ENCODE measurements around the gene LTO1.
"Not testable (repeated sequence)": the region's sequence is repeated elsewhere in the genome, so short reads cannot be mapped to it uniquely, and the experiment has no call there.

Gene LTO1

GRCh38 chr11:69634069-69634468 is 41.1 kb downstream of the LTO1 start:
- Mint-ChIP-seq H3K36me3 (ENCODE audit: low read depth) (no peaks in the 10 kb centered on the region), H3K9me3 (peaks cover 4% of the 10 kb centered on the region), H3K4me3 (no peak overlapping the region), H3K27me3 (peaks cover 40% of the 10 kb centered on the region), H3K4me1 (ENCODE audit: low read depth) (peaks cover 14% of the 10 kb centered on the region), H3K27ac (no peak overlapping the region)

DNA sequence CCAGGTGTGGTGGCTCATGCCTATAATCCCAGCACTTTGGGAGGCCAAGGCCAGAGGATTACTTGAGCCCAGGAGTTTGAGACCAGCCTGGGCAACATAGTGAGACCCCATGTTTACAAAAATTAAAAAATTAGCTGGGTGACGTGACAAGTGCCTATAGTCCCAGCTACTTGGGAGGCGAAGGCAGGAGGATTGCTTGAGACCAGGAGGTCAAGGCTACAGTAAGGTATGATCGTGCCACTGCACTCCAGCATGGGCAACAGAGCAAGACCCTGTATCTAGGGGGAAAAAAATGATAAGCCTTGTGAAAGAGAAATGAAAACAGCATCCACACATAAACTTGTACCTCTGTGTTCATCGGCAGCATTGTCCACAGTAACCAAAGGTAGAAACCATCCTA is 42.3 kb downstream of the LTO1 start:
- H3K27ac Mint-ChIP-seq, result no peak overlapping the region
- H3K36me3 Mint-ChIP-seq (ENCODE audit: low read depth), result no peaks in the 10 kb centered on the region
- peaks cover 36% of the 10 kb centered on the region for H3K27me3 Mint-ChIP-seq
- H3K9me3 Mint-ChIP-seq, result peaks cover 4% of the 10 kb centered on the region
- H3K4me3 Mint-ChIP-seq, result no peak overlapping the region
- H3K4me1 Mint-ChIP-seq (ENCODE audit: low read depth), result peaks cover 7% of the 10 kb centered on the region

GRCh38 chr11:69630424-69630823 is 44.7 kb downstream of the LTO1 start:
- H3K27me3 Mint-ChIP-seq, result peaks cover 32% of the 10 kb centered on the region
- no peaks in the 10 kb centered on the region for H3K4me1 Mint-ChIP-seq (ENCODE audit: low read depth)
- H3K4me3 Mint-ChIP-seq, result no peak overlapping the region
- no peak overlapping the region for H3K27ac Mint-ChIP-seq
- H3K9me3 Mint-ChIP-seq, result peaks cover 4% of the 10 kb centered on the region
- no peaks in the 10 kb centered on the region for H3K36me3 Mint-ChIP-seq (ENCODE audit: low read depth)

DNA sequence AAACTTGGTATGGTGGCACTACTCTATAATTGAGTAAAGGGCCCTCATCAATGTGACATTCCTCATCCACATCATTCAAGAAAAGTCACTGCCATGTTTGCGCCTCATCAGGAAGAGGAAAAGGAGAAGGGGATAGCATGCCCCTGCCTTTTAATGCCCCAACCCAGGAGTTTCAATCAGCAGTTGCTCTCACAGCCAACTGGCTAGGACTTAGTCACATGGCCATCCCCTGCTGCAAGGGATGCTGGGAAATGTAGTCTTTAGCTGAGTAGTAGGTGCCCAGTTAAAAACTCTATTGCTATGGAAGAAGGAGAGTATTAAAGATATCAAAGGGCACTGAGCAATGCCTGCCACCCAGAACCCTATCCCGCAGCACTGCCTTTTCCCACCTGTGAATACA is 45.1 kb downstream of the LTO1 start:
- H3K4me1 Mint-ChIP-seq (ENCODE audit: low read depth), result no peaks in the 10 kb centered on the region
- H3K36me3 Mint-ChIP-seq (ENCODE audit: low read depth), result no peaks in the 10 kb centered on the region
- peaks cover 4% of the 10 kb centered on the region for H3K9me3 Mint-ChIP-seq
- no peak overlapping the region for H3K4me3 Mint-ChIP-seq
- H3K27ac Mint-ChIP-seq, result no peak overlapping the region
- H3K27me3 Mint-ChIP-seq, result peaks cover 31% of the 10 kb centered on the region

- Mint-ChIP-seq H3K27ac (no peak overlapping the region), H3K9me3 (peaks cover 4% of the 10 kb centered on the region), H3K36me3 (ENCODE audit: low read depth) (no peaks in the 10 kb centered on the region), H3K27me3 (peaks cover 29% of the 10 kb centered on the region), H3K4me1 (ENCODE audit: low read depth) (no peaks in the 10 kb centered on the region), H3K4me3 (no peak overlapping the region)
Observed at GRCh38 chr11:69627551-69627950, 47.6 kb downstream of the LTO1 start.

DNA sequence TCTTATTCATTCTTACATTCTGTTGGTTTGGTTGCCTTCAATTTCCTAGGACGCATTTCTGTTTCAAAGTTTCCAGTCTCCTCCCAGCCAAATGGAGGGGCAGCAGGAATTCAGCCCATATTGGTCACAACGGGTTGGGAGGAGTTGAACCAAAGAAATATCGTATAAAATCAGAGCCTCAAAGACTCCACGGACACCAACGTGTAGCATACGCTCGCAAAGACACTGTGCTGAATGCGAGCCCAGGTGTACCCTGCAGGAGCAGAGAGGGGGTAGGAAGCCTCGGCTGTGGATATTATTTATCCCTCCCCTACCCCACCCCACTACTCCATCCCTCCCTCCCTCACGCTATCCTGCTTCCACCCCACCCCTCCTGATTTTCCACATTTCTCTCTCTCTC is 49.7 kb downstream of the LTO1 start:
- Mint-ChIP-seq H3K4me1 (ENCODE audit: low read depth) (no peaks in the 10 kb centered on the region), H3K4me3 (no peak overlapping the region), H3K27ac (no peak overlapping the region), H3K36me3 (ENCODE audit: low read depth) (no peaks in the 10 kb centered on the region), H3K9me3 (peaks cover 4% of the 10 kb centered on the region), H3K27me3 (peaks cover 24% of the 10 kb centered on the region)

DNA sequence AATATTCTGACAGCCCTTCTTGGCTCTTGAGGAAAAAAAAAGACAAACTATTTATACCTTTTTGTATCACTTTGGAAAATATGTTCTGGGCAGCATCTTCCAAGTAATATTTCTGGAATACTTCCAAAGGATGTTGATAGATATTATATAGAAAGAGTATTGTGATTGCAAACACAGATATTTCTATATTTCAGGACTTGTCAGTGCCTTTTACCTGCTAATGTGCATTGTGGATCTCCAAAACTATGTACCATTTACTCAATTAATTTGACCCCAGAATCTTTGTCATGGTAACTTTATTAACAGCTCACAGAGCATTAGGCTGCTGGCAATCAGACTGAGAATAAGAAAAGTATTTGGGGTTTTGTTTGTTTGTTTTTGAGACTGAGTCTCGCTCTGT is 50.9 kb downstream of the LTO1 start:
- H3K27me3 Mint-ChIP-seq, result peaks cover 28% of the 10 kb centered on the region
- no peaks in the 10 kb centered on the region for H3K36me3 Mint-ChIP-seq (ENCODE audit: low read depth)
- H3K4me1 Mint-ChIP-seq (ENCODE audit: low read depth), result no peaks in the 10 kb centered on the region
- no peak overlapping the region for H3K4me3 Mint-ChIP-seq
- no peaks in the 10 kb centered on the region for H3K9me3 Mint-ChIP-seq
- no peak overlapping the region for H3K27ac Mint-ChIP-seq

- not testable (repeated sequence) for H3K27ac Mint-ChIP-seq; H3K4me1 Mint-ChIP-seq (ENCODE audit: low read depth); H3K9me3 Mint-ChIP-seq; H3K36me3 Mint-ChIP-seq (ENCODE audit: low read depth); H3K4me3 Mint-ChIP-seq
- H3K27me3 Mint-ChIP-seq, result peaks cover 34% of the 10 kb centered on the region
Observed at GRCh38 chr11:69622097-69622681, 53.0 kb downstream of the LTO1 start.

DNA sequence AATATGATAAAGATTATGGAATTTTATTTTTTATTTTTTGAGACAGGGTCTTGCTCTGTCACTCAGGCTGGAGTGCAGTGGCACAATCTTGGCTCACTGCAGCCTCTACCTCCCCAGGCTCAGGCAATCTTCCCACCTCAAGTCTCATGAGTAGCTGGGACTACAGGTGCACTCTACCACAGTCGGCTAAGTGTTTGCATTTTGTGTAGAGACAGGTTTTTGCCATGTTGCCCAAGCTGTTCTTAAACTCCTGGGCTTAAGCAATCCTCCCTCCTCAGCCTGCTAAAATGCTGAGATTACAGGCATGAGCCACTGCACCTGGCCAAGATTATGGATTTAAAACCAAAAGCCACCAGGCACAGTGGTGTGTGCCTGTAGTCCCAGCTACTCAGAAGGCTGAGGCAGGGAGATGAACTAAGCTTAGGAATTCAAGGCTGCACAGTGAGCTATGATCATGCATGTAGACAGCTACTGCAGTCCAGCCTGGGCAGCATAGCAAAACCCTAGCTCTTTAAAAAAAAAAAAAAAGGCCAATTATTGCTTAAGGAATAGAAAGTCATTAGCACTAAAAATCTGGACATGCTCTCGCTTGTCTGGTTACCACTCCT is 54.4 kb downstream of the LTO1 start:
- no peaks in the 10 kb centered on the region for H3K36me3 Mint-ChIP-seq (ENCODE audit: low read depth)
- peaks cover 23% of the 10 kb centered on the region for H3K27me3 Mint-ChIP-seq
- H3K9me3 Mint-ChIP-seq, result no peaks in the 10 kb centered on the region

GRCh38 chr11:69618237-69618636 is 56.9 kb downstream of the LTO1 start:
- Mint-ChIP-seq H3K27ac (no peak overlapping the region), H3K36me3 (ENCODE audit: low read depth) (no peaks in the 10 kb centered on the region), H3K4me3 (no peak overlapping the region), H3K4me1 (ENCODE audit: low read depth) (no peaks in the 10 kb centered on the region), H3K9me3 (no peaks in the 10 kb centered on the region), H3K27me3 (peaks cover 13% of the 10 kb centered on the region)

More for the DNA sequence above, 54.4 kb downstream of the LTO1 start:
- Mint-ChIP-seq H3K4me1 (ENCODE audit: low read depth) (no peaks in the 10 kb centered on the region), H3K27ac (no peak overlapping the region), H3K4me3 (no peak overlapping the region)

DNA sequence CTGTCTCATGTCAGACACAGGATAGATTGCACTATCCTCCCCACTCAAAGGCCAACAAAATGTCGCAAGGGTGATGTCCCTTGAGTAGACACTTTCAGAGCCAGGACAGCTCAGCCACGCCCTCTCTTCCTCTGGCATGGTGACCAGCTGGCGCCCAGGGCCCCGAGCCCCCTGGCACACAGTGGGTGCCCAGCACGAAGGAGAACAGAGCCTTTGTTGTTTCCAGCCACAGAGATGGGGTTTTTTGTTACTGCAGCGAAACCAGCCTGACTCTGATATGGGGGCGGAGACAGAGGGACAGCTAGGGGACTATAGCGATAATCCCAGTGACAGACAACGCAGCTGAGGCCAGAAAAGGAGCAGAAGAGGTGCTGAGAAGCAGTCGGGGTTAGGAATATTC is 57.5 kb downstream of the LTO1 start:
- Mint-ChIP-seq H3K4me1 (ENCODE audit: low read depth) (no peaks in the 10 kb centered on the region), H3K27me3 (peaks cover 13% of the 10 kb centered on the region), H3K9me3 (no peaks in the 10 kb centered on the region), H3K27ac (no peak overlapping the region), H3K36me3 (ENCODE audit: low read depth) (no peaks in the 10 kb centered on the region), H3K4me3 (no peak overlapping the region)

- Mint-ChIP-seq H3K4me3 (no peak overlapping the region), H3K27me3 (peaks cover 13% of the 10 kb centered on the region), H3K9me3 (no peaks in the 10 kb centered on the region), H3K27ac (no peak overlapping the region), H3K36me3 (ENCODE audit: low read depth) (no peaks in the 10 kb centered on the region), H3K4me1 (ENCODE audit: low read depth) (no peaks in the 10 kb centered on the region)
Observed at GRCh38 chr11:69617220-69617619, 57.9 kb downstream of the LTO1 start.
